Astrocyte (in vitro differentiated cells and primary cell): ENCODE results near the gene FBXO7. TPM values are rescaled to one million over a fixed set of nuclear protein-coding genes. Genes with fewer than 3 reads are reported as not detected.
A peak's percentile ranks its signal among the peaks of the same experiment; 100 is the strongest.

Experiments
- DNase-seq: peaks from one replicate; pipeline ENCODE4 v3.0.0-alpha.2; 2010; ENCODE audit warnings: low read depth
- FAIRE-seq: peaks from 2 replicates; lab custom pipeline; 2011; peaks lifted over from hg19 to GRCh38; lab: Jason Lieb, UNC
- H2AFZ ChIP-seq: 2 replicates; pipeline ENCODE4 v1.6.0; 2012; ENCODE audit warnings: low read depth, low read length, inconsistent platforms
- H3K27ac ChIP-seq: 2 replicates; pipeline ENCODE4 v1.5.1; 2011; ENCODE audit warnings: low read depth, low read length, inconsistent platforms
- H3K27me3 ChIP-seq: 2 replicates; pipeline ENCODE4 v1.6.0; 2011; ENCODE audit warnings: low read length, inconsistent platforms; ENCODE audit not compliant: insufficient read depth
- H3K36me3 ChIP-seq: 2 replicates; pipeline ENCODE4 v1.5.1; 2011; ENCODE audit warnings: low read length, inconsistent platforms; ENCODE audit not compliant: insufficient read depth
- H3K4me1 ChIP-seq: 2 replicates; pipeline ENCODE4 v1.5.1; 2011; ENCODE audit warnings: low read length, inconsistent platforms; ENCODE audit not compliant: insufficient read depth
- H3K4me2 ChIP-seq: 2 replicates; pipeline ENCODE4 v1.6.0; 2012; ENCODE audit warnings: low read length, inconsistent platforms
- H3K4me3 ChIP-seq: 2 replicates; pipeline ENCODE4 v1.5.1; 2011; ENCODE audit warnings: low read depth, mild to moderate bottlenecking, low read length, inconsistent platforms; ENCODE audit not compliant: insufficient read depth
- H3K79me2 ChIP-seq: 2 replicates; pipeline ENCODE4 v1.6.0; 2012; ENCODE audit warnings: mild to moderate bottlenecking, low read length, inconsistent platforms; ENCODE audit not compliant: insufficient read depth
- H3K9ac ChIP-seq: 2 replicates; pipeline ENCODE4 v1.6.0; 2012; ENCODE audit warnings: mild to moderate bottlenecking, low read length, inconsistent platforms
- H3K9me3 ChIP-seq: 2 replicates; pipeline ENCODE4 v1.5.1; 2012; ENCODE audit warnings: low read depth, mild to moderate bottlenecking, low read length, inconsistent platforms; ENCODE audit not compliant: insufficient read depth
- H4K20me1 ChIP-seq: 2 replicates; pipeline ENCODE4 v1.6.0; 2012; ENCODE audit warnings: low read length, inconsistent platforms; ENCODE audit not compliant: insufficient read depth
- H3K27ac Mint-ChIP-seq: one replicate; pipeline ENCODE4 v1.8.0; 2021; ENCODE audit warnings: mild to moderate bottlenecking, mixed read lengths; ENCODE audit not compliant: unreplicated experiment
- H3K27me3 Mint-ChIP-seq: one replicate; pipeline ENCODE4 v1.8.0; 2021; ENCODE audit warnings: low read depth, mixed read lengths; ENCODE audit not compliant: unreplicated experiment
- H3K36me3 Mint-ChIP-seq: one replicate; pipeline ENCODE4 v1.8.0; 2021; ENCODE audit warnings: low read depth, mixed read lengths; ENCODE audit not compliant: unreplicated experiment
- H3K4me1 Mint-ChIP-seq: one replicate; pipeline ENCODE4 v1.8.0; 2021; ENCODE audit warnings: low read depth, mixed read lengths; ENCODE audit not compliant: unreplicated experiment
- H3K4me3 Mint-ChIP-seq: one replicate; pipeline ENCODE4 v1.8.0; 2021; ENCODE audit warnings: mild to moderate bottlenecking, moderate library complexity, mixed read lengths; ENCODE audit not compliant: unreplicated experiment
- H3K9me3 Mint-ChIP-seq: one replicate; pipeline ENCODE4 v1.8.0; 2021; ENCODE audit warnings: mild to moderate bottlenecking, mixed read lengths; ENCODE audit not compliant: unreplicated experiment
- EZH2 ChIP-seq: IDR thresholded peaks from 2 replicates; pipeline ENCODE4 v1.6.1; 2012; ENCODE audit warnings: mild to moderate bottlenecking, low read length, inconsistent platforms; ENCODE audit not compliant: insufficient read depth
- total RNA-seq: library from RNA; stranded (reverse); gene quantifications from 2 replicates; pipeline ENCODE4 v1.2.1, GENCODE V29; 2021
- TF ChIP-seq, protein P1 (sequence below): IDR thresholded peaks from 2 replicates; pipeline ENCODE4 v1.5.1; 2011; ENCODE audit warnings: low read depth, mild to moderate bottlenecking, inconsistent platforms, low read length, moderate library complexity; ENCODE audit not compliant: insufficient read depth

Gene FBXO7
- total RNA-seq, 1 donor from 2014 or later = 85.9 TPM

DNA sequence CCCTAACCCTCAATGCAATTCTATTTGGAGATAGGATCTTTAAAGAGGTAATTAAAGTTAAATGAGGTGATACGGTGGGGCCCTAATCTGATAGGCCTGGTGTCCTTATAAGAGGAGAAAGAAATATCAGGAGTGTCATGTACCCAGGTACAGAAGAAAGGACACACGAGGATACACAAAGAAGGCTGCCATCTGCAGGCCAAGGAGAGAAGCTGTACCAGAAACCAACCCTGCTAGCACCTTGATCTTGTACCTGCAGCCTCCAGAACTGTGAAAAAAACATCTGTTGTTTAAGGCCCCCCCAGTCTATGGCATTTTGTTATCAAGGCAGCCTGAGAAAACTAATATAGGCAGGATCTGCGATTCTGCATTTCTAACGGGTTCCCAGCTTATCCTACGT, 44.2 kb downstream of the FBXO7 start:
- Histone ChIP-seq H3K4me2 (no peak overlapping the region), H3K4me1 (no peaks in the 10 kb centered on the region), H3K4me3 (no peak overlapping the region), H2AFZ (no peak overlapping the region), H3K79me2 (no peaks in the 10 kb centered on the region), H4K20me1 (no peaks in the 10 kb centered on the region), H3K36me3 (no peaks in the 10 kb centered on the region), H3K9ac (no peak overlapping the region), H3K9me3 (no peaks in the 10 kb centered on the region), H3K27ac (no peak overlapping the region), H3K27me3 (peaks cover 2% of the 10 kb centered on the region)
- no peak for TF ChIP-seq EZH2
- TF ChIP-seq, protein P1, sequence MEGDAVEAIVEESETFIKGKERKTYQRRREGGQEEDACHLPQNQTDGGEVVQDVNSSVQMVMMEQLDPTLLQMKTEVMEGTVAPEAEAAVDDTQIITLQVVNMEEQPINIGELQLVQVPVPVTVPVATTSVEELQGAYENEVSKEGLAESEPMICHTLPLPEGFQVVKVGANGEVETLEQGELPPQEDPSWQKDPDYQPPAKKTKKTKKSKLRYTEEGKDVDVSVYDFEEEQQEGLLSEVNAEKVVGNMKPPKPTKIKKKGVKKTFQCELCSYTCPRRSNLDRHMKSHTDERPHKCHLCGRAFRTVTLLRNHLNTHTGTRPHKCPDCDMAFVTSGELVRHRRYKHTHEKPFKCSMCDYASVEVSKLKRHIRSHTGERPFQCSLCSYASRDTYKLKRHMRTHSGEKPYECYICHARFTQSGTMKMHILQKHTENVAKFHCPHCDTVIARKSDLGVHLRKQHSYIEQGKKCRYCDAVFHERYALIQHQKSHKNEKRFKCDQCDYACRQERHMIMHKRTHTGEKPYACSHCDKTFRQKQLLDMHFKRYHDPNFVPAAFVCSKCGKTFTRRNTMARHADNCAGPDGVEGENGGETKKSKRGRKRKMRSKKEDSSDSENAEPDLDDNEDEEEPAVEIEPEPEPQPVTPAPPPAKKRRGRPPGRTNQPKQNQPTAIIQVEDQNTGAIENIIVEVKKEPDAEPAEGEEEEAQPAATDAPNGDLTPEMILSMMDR = peak; percentile 14
- Mint-ChIP-seq H3K9me3 (no peaks in the 10 kb centered on the region), H3K4me1 (no peaks in the 10 kb centered on the region), H3K36me3 (peaks cover 1% of the 10 kb centered on the region), H3K27me3 (peaks cover 5% of the 10 kb centered on the region), H3K4me3 (no peak overlapping the region), H3K27ac (no peak overlapping the region)
- FAIRE-seq = no peak
- no peak for DNase-seq

DNA sequence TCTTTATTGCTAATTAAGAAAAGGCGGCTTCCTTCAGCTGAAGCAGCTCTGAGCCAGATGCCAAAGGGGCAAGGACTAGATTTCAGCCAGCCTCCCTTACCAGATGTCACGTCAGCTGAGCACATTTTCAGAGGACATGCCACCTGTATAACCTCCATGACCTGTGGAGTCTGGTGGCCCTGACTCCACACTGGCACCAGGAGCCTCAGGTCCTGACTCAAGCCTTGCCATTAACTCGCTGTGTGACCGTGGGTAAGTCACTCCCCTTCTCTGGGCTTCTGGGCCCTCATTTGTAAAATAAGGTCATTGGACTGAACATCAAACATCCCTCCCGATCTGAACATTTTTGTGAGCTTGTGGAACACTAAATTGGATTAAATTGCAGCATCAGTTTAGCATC, 46.0 kb downstream of the FBXO7 start:
- no peak overlapping the region for H2AFZ ChIP-seq
- H4K20me1 ChIP-seq = no peaks in the 10 kb centered on the region
- no peaks in the 10 kb centered on the region for H3K79me2 ChIP-seq
- FAIRE-seq = no peak
- no peak overlapping the region for H3K9ac ChIP-seq
- H3K36me3 Mint-ChIP-seq = peaks cover 2% of the 10 kb centered on the region
- no peaks in the 10 kb centered on the region for H3K36me3 ChIP-seq
- H3K27ac ChIP-seq = no peak overlapping the region
- H3K4me2 ChIP-seq = no peak overlapping the region
- H3K4me1 ChIP-seq = no peaks in the 10 kb centered on the region
- H3K9me3 Mint-ChIP-seq = no peaks in the 10 kb centered on the region
- H3K27me3 ChIP-seq = peaks cover 2% of the 10 kb centered on the region
- peaks cover 3% of the 10 kb centered on the region for H3K27me3 Mint-ChIP-seq
- no peak overlapping the region for H3K27ac Mint-ChIP-seq
- H3K4me3 Mint-ChIP-seq = no peak overlapping the region
- TF ChIP-seq, protein P1 = no peak
- no peak for TF ChIP-seq EZH2
- H3K4me3 ChIP-seq = no peak overlapping the region
- DNase-seq = no peak
- H3K4me1 Mint-ChIP-seq = no peaks in the 10 kb centered on the region
- no peaks in the 10 kb centered on the region for H3K9me3 ChIP-seq

DNA sequence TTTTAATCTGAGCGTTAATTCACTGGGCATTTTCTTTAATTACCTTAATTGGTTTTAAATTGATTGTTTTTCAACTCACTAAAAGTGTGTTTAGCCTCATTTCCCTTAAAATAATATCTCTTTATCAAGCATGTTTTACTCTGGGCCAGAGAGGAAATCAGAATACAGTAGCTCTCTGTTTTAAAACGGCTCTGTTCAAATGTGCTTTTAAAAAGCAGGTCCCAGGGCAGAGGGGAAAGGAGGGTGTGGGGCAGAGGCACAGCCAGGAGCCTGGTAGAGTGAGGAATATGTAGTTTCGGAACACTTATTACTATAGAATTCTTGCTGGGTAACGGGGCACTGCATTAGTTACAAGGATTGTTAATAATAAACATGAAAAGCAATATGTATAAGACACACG, 47.6 kb downstream of the FBXO7 start:
- Mint-ChIP-seq H3K9me3 (no peaks in the 10 kb centered on the region), H3K27ac (no peak overlapping the region), H3K4me3 (no peak overlapping the region), H3K27me3 (peaks cover 3% of the 10 kb centered on the region), H3K36me3 (peaks cover 2% of the 10 kb centered on the region), H3K4me1 (no peaks in the 10 kb centered on the region)
- H3K4me3 ChIP-seq = no peak overlapping the region
- H3K4me2 ChIP-seq = no peak overlapping the region
- no peak overlapping the region for H3K9ac ChIP-seq
- H3K27me3 ChIP-seq = peaks cover 2% of the 10 kb centered on the region
- H3K9me3 ChIP-seq = no peaks in the 10 kb centered on the region
- TF ChIP-seq EZH2 = no peak
- H3K27ac ChIP-seq = no peak overlapping the region
- no peak for FAIRE-seq
- no peaks in the 10 kb centered on the region for H3K4me1 ChIP-seq
- no peaks in the 10 kb centered on the region for H4K20me1 ChIP-seq
- H2AFZ ChIP-seq = no peak overlapping the region
- no peaks in the 10 kb centered on the region for H3K79me2 ChIP-seq
- DNase-seq = no peak
- H3K36me3 ChIP-seq = no peaks in the 10 kb centered on the region
